Chondrocyte (in vitro differentiated cells): ENCODE results near the gene ZYG11A. TPM values are rescaled to one million over a fixed set of nuclear protein-coding genes. Genes with fewer than 3 reads are reported as not detected.

Experiments used
- DNase-seq: peaks from one replicate; pipeline ENCODE4 v3.0.0; 2021; ENCODE audit warnings: mixed read lengths, low spot score
- H3K27ac Mint-ChIP-seq: one replicate; pipeline ENCODE4 v1.8.0; 2021; ENCODE audit warnings: mild to moderate bottlenecking, moderate library complexity, mixed read lengths; ENCODE audit not compliant: unreplicated experiment
- H3K27me3 Mint-ChIP-seq: 2 replicates; pipeline ENCODE4 v1.8.0; 2021; ENCODE audit warnings: low read depth, mixed read lengths
- H3K36me3 Mint-ChIP-seq: 2 replicates; pipeline ENCODE4 v1.8.0; 2021; ENCODE audit warnings: low read depth, mixed read lengths
- H3K4me1 Mint-ChIP-seq: 2 replicates; pipeline ENCODE4 v1.8.0; 2021; ENCODE audit warnings: low read depth, mild to moderate bottlenecking, mixed read lengths
- H3K4me3 Mint-ChIP-seq: one replicate; pipeline ENCODE4 v1.8.0; 2021; ENCODE audit warnings: mild to moderate bottlenecking, moderate library complexity, mixed read lengths; ENCODE audit not compliant: unreplicated experiment
- H3K9me3 Mint-ChIP-seq: 2 replicates; pipeline ENCODE4 v1.8.0; 2021; ENCODE audit warnings: low read depth, mixed read lengths
- total RNA-seq: library from RNA; stranded (reverse); gene quantifications from 3 replicates; pipeline ENCODE4 v1.2.1, GENCODE V29; 2021
- TF ChIP-seq, protein P1 (sequence below): fragments of 200-600 bp; sonication (generic); IDR thresholded peaks from 2 replicates; pipeline ENCODE4 v1.5.0; 2021; ENCODE audit warnings: antibody characterized with exemption, mild to moderate bottlenecking, moderate library complexity

Gene ZYG11A
- total RNA-seq, 1 donor from 2014 or later: 0.62 TPM

DNA sequence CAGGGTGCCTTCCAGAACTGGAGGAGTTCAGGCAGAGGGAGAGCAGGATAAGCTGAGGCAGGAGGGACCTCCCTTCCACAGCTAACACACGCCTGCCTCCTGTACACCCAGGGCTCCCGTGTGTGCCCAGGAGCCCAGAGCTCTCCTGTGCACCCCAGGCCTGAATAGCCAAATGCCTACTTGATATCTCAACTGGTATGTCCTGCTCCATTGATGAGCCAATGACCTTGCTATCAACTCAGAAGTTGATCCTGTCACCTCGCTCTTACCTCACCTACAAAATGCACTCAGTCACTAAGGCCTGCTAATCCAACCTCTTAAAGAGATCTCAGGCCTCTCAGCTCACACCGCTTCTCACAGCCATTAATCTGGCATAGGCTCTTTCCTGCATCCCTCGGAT is 71.9 kb downstream of the ZYG11A start:
- H3K27me3 Mint-ChIP-seq: no peaks in the 10 kb centered on the region
- H3K27ac Mint-ChIP-seq: no peak overlapping the region
- TF ChIP-seq, protein P1, sequence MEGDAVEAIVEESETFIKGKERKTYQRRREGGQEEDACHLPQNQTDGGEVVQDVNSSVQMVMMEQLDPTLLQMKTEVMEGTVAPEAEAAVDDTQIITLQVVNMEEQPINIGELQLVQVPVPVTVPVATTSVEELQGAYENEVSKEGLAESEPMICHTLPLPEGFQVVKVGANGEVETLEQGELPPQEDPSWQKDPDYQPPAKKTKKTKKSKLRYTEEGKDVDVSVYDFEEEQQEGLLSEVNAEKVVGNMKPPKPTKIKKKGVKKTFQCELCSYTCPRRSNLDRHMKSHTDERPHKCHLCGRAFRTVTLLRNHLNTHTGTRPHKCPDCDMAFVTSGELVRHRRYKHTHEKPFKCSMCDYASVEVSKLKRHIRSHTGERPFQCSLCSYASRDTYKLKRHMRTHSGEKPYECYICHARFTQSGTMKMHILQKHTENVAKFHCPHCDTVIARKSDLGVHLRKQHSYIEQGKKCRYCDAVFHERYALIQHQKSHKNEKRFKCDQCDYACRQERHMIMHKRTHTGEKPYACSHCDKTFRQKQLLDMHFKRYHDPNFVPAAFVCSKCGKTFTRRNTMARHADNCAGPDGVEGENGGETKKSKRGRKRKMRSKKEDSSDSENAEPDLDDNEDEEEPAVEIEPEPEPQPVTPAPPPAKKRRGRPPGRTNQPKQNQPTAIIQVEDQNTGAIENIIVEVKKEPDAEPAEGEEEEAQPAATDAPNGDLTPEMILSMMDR: no peak
- no peaks in the 10 kb centered on the region for H3K4me1 Mint-ChIP-seq
- H3K36me3 Mint-ChIP-seq: no peaks in the 10 kb centered on the region
- no peaks in the 10 kb centered on the region for H3K9me3 Mint-ChIP-seq
- no peak for DNase-seq
- no peak overlapping the region for H3K4me3 Mint-ChIP-seq

DNA sequence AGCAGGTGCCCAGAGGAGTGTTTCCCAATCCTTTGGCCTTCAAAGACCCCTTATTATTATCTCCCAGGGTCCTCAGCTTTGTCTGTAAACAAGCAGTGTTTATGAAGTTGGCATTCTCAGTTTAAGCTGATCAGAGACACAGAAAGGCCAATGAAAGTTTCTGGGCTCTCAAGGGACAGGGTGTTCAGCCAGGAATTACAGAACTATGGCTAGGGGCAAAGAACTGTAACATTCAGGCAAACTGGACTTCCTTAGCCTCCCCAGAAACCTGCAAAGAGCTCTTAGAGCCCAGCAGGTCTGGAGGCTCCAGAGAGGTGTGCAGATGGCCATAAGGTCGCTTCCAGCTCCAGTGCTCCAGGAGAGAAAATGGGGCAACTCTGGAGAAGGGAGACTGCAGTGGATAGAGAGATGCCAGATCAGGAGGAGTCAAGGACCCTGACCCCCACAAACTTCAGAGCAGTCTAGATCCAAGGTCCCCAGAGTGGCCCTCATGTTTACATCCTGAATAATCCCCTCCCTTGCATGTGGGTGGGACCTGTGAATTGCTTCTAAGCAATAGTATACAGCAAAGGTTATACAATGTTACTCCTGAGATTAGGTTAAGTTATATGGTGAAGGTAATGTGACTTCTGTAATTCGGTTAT is 72.8 kb downstream of the ZYG11A start:
- TF ChIP-seq, protein P1: no peak
- Mint-ChIP-seq H3K4me3 (no peak overlapping the region), H3K9me3 (no peaks in the 10 kb centered on the region), H3K27me3 (no peaks in the 10 kb centered on the region), H3K4me1 (peaks cover 3% of the 10 kb centered on the region), H3K27ac (no peak overlapping the region), H3K36me3 (no peaks in the 10 kb centered on the region)
- no peak for DNase-seq

DNA sequence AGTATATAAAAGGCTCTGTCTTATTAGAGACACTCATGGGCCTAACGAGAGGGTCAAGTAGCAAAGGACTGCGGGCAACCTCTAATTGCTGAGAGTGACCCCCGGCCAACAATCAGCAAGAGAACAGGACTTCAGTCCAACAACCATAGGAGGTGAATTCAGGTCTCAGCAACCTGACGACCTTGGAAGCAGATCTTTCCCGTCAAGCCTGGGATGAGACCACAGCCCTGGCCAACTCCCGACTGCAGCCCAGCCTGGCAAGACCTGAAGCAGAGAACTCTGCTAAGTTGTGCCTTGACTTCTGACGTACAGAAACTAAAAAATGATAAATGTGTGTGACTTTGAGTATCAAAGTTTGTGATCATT is 73.3 kb downstream of the ZYG11A start:
- DNase-seq: no peak
- Mint-ChIP-seq H3K27ac (no peak overlapping the region), H3K27me3 (no peaks in the 10 kb centered on the region), H3K9me3 (no peaks in the 10 kb centered on the region), H3K4me1 (peaks cover 7% of the 10 kb centered on the region), H3K4me3 (no peak overlapping the region), H3K36me3 (no peaks in the 10 kb centered on the region)
- TF ChIP-seq, protein P1: no peak

DNA sequence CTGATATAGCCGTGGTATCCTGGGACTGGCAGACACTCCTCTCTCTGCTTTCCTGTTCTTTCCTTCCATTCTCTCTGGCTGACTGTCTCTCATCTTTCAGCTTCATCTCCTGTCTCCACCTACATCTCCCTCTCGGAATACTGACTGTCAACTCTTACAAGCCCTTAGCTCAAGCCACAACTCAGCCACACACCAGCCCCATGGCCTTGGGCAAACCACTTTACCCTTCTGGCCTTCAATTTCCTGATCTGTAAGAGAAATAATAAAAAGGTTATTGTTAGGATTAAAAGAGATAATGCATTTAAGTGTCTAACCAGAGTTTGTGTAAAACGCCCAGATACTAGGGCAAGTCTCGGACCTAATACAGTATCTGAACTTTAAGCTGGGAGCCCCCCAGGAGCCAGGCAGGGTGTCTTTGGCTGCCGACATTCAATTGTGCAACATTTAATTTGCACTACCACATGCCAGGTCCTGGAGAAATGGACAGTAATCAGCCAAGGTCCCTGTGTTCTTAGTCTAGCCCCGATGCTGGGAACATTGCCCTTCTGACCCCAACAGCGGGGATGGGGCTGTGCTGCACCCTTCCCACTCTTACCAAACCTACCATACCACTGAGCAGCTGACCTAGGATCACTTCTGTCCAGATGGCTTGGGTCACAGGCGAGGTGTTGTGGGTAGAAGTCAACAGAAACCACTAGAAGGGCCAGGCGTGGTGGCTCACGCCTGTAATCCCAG is 73.8 kb downstream of the ZYG11A start:
- TF ChIP-seq, protein P1: no peak
- DNase-seq: no peak
- Mint-ChIP-seq H3K9me3 (no peaks in the 10 kb centered on the region), H3K27me3 (no peaks in the 10 kb centered on the region), H3K27ac (no peak overlapping the region), H3K4me3 (no peak overlapping the region), H3K36me3 (no peaks in the 10 kb centered on the region), H3K4me1 (peaks cover 8% of the 10 kb centered on the region)

DNA sequence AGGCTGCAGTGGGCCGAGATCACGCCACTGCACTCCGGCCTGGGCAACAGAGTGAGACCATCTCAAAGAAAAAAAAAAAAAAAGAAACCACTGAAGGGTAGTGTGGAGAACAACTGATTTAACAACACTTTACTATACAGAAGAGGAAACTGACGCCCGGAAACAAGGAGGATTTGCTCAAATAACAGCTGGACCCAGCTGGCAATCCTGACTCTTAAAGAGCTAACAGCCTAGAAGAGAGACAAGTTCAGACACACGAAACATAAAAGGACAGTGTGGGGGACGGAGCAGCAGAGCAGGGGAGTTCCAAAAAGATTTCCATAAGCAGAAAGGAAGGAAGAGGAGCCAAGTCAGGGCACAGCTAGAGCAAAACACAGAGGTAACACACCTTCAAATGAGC is 74.6 kb downstream of the ZYG11A start:
- no peak overlapping the region for H3K27ac Mint-ChIP-seq
- H3K9me3 Mint-ChIP-seq: no peaks in the 10 kb centered on the region
- DNase-seq: no peak
- H3K4me3 Mint-ChIP-seq: no peak overlapping the region
- H3K36me3 Mint-ChIP-seq: no peaks in the 10 kb centered on the region
- peaks cover 8% of the 10 kb centered on the region for H3K4me1 Mint-ChIP-seq
- TF ChIP-seq, protein P1: no peak
- peaks cover 2% of the 10 kb centered on the region for H3K27me3 Mint-ChIP-seq
